Mesenteric fat pad (tissue), 1 donor: Measurements from ENCODE around the gene SAMD13. TPM values are rescaled to one million over a fixed set of nuclear protein-coding genes. Genes with fewer than 3 reads are reported as not detected.

Experiments used
- DNase-seq: peaks from one replicate; pipeline ENCODE4 v3.0.0-alpha.2; 2020; ENCODE audit warnings: low spot score
- long read RNA-seq: library from polyadenylated mRNA; unstranded; transcript quantifications from one replicate; pipeline ENCODE4 v2.0.0, GENCODE V29; 2020
- total RNA-seq: library from RNA; stranded (reverse); fragmentation: NEBNext Ultra II Directional; extraction: Animal tissue kit (Norgen Biotek cat#: 25700); gene quantifications from one replicate; pipeline ENCODE4 v1.2.1, GENCODE V29; 2021
- donor health status: DM: yes; HTN: yes; CAD: no.

The SAMD13 gene
- total RNA-seq, result 0.61 TPM
- long read RNA-seq, partial matches to known transcripts, result 0 of 2 reads
- long read RNA-seq, other reads (novel, unspliced or antisense), result 0 of 2 reads

- DNase-seq, result no peak
These were observed at the start of gene SAMD13 for GRCh38 chr1:84301004-84301784. Gene SAMD13, plus strand, starts transcription at chr1:84301708. Its CDS starts 1,527 bp downstream, at chr1:84303235.

GRCh38 chr1:84253036-84253435 lies 48.5 kb upstream of the SAMD13 start:
- no peak for DNase-seq

GRCh38 chr1:84253891-84254290 lies 47.6 kb upstream of the SAMD13 start:
- DNase-seq, result no peak

GRCh38 chr1:84254703-84255238 lies 46.7 kb upstream of the SAMD13 start:
- DNase-seq, result no peak

GRCh38 chr1:84255582-84255981 lies 45.9 kb upstream of the SAMD13 start:
- DNase-seq, result no peak

- DNase-seq, result no peak
These were observed 43.9 kb upstream of the SAMD13 start for GRCh38 chr1:84257617-84258016.

GRCh38 chr1:84259376-84259775 lies 42.1 kb upstream of the SAMD13 start:
- DNase-seq, result no peak

- DNase-seq, result no peak
These were observed 41.5 kb upstream of the SAMD13 start for GRCh38 chr1:84259989-84260388.

- DNase-seq, result no peak
These were observed 40.5 kb upstream of the SAMD13 start for GRCh38 chr1:84260852-84261518.

- no peak for DNase-seq
These were observed 36.5 kb upstream of the SAMD13 start for GRCh38 chr1:84264961-84265360.

GRCh38 chr1:84265867-84266266 lies 35.6 kb upstream of the SAMD13 start:
- DNase-seq, result no peak

GRCh38 chr1:84266748-84267147 lies 34.8 kb upstream of the SAMD13 start:
- no peak for DNase-seq

GRCh38 chr1:84267476-84267875 lies 34.0 kb upstream of the SAMD13 start:
- no peak for DNase-seq

- DNase-seq, result no peak
These were observed 33.2 kb upstream of the SAMD13 start for GRCh38 chr1:84268346-84268745.

- DNase-seq, result no peak
These were observed 32.2 kb upstream of the SAMD13 start for GRCh38 chr1:84269306-84269705.

GRCh38 chr1:84271441-84272151 lies 29.9 kb upstream of the SAMD13 start:
- DNase-seq, result no peak

GRCh38 chr1:84272401-84272800 lies 29.1 kb upstream of the SAMD13 start:
- DNase-seq, result no peak

GRCh38 chr1:84277343-84278059 lies 24.0 kb upstream of the SAMD13 start:
- DNase-seq, result no peak

- DNase-seq, result no peak
These were observed 22.6 kb upstream of the SAMD13 start for GRCh38 chr1:84278905-84279304.

GRCh38 chr1:84280912-84281311 lies 20.6 kb upstream of the SAMD13 start:
- no peak for DNase-seq

GRCh38 chr1:84282780-84283333 lies 18.7 kb upstream of the SAMD13 start:
- DNase-seq, result no peak
